ENCODE measurements around the gene PSORS1C2.

- TF ChIP-seq GATA2 (IDR thresholded peaks at IDR 0.05; ENCODE audit: low read depth, low read length), result no peak
- TF ChIP-seq GATA3 (IDR thresholded peaks at IDR 0.05; ENCODE audit: low read depth, low read length), result no peak
Measured at GRCh38 chr6:31115941-31116560, 22.8 kb downstream of the PSORS1C2 start.

Data from SH-SY5Y (cell line).